GM10266 (cell line): ENCODE results near the gene TMEM14C.

Experiments used
- DNase-seq: peaks from one replicate; pipeline ENCODE4 v3.0.0; 2012; ENCODE audit errors: extremely low spot score
- CTCF ChIP-seq: IDR thresholded peaks from 2 replicates; pipeline ENCODE4 v1.5.1; 2012; ENCODE audit warnings: mild to moderate bottlenecking, low read depth; ENCODE audit not compliant: control insufficient read depth, insufficient read depth; ENCODE audit errors: missing control alignments

The TMEM14C gene

DNA sequence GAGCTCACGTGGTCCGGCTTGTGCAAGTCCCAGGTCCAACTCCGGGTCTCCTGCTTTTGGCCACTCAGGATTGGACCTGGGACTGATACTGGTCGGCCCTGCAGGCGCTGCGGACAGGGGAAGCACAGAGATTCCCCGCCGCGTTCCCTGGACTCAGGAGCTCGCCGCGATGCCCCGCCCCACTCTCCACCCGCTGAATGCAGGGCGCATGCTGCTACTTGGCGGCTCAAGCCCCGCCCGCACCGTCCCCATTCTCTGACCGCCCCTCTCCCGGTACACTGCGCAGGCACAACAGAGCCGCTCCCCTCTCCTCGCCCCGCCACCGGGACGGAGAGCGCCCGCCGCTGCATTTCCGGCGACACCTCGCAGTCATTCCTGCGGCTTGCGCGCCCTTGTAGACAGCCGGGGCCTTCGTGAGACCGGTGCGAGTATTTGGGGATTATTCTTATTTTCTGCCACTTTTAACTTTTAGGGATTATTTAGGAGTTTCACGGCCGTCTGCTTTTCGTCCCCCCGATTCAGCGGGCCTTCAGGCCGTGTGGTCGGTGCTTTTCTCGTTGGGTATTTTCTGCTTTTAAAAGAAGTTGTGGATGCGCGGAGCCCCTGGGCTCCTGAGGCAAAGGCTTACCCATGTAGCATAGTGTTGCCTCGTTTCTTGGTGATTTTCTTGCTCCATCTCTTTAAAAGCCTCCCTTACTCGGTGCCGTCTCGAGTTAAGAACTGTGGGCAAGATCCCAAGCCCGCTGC is at the start of gene TMEM14C:
Gene TMEM14C (plus strand): TSS at position 251 of the 747 bp plus-strand sequence. CDS start 1,544 bp downstream, outside the sequence.
- DNase-seq, result peak; percentile 95
- TF ChIP-seq CTCF, result no peak

DNA sequence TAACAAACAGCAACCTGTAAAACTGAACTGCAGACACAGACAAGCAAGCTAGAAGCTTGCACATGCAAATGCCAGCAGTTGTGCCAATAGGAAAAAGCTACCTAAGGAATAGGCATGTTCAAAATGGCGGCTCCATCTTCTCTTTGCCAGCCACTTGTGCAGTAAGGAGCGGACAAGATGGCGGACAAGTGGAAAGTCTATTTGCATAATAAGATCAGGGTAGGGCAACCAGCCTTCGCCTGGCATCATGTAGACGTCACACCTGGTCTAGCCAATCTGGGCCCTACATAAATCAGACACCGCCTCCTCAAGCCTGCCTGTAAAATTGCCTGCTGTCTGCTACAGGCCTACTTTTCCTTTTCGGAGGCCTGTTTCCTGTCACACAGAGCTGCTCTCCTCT is 46.5 kb upstream of the TMEM14C start:
- no peak for DNase-seq
- no peak for TF ChIP-seq CTCF

DNA sequence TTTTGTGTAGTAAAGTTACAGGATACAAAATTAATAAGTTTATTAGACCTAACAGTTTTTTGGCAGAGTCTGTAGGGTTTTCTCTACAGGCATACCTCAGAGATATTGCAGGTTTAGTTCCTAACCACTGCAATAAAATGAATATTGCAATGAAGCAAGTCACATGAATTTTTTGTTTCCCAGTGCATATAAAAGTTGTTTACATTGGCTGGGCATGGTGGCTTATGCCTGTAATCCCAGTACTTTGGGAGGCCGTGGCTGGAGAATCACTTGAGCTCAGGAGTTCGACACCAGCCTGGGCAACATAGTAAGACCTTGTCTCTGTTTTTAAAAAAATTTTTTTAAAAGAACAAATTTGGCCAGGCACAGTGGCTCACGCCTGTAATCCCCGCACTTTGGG is 44.4 kb upstream of the TMEM14C start:
- no peak for TF ChIP-seq CTCF
- DNase-seq, result no peak

DNA sequence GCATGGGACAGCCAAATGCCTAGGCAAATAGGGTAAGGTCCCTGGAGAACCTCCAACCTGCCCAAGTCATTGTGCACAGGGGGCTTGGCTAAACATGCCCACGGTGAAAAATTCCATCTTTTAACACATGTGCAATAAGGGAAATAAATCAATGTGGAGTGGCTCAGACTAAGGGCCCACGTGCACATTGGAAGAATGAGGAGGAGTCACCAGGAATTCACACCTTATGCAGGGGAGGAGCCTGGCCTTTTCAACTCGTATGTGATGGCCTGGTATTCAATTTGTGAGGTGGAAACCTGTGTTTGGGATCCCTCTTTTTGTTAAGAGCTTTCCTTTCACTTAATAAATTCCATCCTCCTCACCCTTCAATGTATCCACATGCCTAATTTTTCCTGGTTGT is 41.1 kb upstream of the TMEM14C start:
- DNase-seq, result no peak
- TF ChIP-seq CTCF, result no peak

DNA sequence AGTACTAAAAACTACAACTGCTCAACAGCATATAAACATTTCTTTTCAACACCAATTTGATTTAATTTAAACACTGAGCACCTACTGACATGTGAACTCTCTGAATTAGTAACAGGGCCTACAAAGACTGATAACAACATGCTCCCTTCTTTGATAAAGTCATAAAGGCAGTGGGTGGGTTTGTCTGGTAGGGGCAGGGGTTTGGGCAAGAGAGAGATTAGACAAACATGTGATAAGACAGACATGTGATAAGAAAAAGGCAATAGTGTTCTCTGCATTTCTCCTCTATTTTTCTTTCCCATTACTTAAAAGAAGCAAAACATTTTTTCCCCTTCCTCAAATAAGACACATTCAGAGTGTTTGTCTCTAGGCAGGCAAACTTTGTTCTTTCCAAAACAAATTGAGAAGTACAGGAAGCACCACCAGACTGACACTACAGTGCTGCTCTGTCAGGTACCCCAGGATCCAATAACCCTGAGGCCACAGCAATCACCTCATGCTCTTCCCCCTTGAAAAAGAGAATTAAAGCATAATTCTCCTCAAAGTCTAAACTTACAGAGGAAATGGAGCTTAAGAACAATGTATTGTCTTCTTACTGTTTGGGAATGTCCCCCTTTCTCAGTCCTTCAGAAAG is 40.4 kb upstream of the TMEM14C start:
- TF ChIP-seq CTCF, result no peak
- no peak for DNase-seq

DNA sequence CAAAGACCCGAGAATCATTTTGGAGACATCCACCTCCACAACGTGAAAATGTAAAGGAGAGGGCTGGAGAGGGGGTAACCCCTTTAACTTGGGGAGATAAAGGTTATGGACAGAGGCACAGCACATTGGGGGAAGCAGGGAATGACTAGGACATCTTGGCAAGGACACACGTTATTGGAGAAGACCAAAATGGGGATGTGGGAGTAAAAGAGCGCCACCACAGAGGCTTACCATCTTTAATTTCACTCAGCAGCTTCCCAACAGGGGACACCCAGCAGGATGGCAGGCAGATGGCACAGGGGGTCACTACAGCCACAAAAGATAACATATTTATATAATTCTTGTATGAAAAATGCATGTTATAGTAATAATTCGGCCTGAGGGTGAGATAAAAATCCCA is 38.3 kb upstream of the TMEM14C start:
- no peak for TF ChIP-seq CTCF

More for the DNA sequence above, 38.3 kb upstream of the TMEM14C start:
- no peak for DNase-seq
